ENCODE measurements around the gene SETBP1. TPM values are rescaled to one million over a fixed set of nuclear protein-coding genes. Genes with fewer than 3 reads are reported as not detected.

Gene SETBP1
- polyA plus RNA-seq, 3 donors from 2014 or later, result 1.2 to 4.3 TPM; not detected in 1

DNA sequence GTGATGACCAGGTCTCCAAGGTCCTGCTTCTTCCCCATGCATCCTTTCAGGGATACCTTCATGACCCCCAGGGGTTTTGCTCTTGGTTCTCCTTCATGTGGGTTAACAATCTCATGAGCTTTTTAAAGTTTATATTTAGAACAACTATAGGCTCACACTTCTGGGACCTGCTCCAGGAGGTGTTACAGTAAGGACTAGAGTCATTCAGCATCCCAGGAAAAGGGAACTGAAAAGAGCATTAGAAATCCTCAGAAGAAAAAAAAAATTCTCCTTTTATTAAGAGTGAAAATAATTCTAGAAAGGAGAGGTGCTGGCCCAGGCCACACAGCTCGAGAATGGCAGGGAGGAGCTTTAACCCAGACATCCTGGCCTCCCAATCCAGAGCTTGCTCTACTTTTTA, 66.5 kb downstream of the SETBP1 start:
- Mint-ChIP-seq H3K4me3 (no peak overlapping the region), H3K36me3 (peaks cover 0 to 14% (median 8%) of the 10 kb centered on the region in 3 donors), H3K27ac (no peak overlapping the region), H3K4me1 (peaks cover 8 to 43% of the 10 kb centered on the region in 2 donors), H3K9me3 (no peaks in the 10 kb centered on the region), H3K27me3 (ENCODE audit: low read depth in 3 of 3) (peaks cover 0 to 2% (median 2%) of the 10 kb centered on the region in 3 donors)
- DNase-seq, result no peak

DNA sequence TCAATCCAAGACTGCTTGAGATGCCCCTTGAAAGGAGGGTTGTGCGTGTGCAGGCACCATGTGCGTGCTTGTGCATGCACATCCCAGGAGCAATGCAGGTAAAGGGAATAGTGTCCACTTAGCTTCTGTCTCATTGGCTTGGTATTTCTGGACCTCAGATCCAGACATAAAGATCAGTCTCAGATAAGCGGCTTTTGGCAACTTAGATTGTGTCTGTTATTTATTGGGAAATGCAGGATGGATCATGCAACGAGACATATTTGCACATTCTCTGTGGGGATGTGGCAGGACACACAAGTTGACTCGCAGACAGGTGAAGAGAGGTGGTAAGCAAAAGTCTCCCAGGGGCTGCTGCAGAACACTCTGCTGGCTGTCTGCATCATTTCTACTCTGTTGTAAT, 67.9 kb downstream of the SETBP1 start:
- Mint-ChIP-seq H3K27me3 (ENCODE audit: low read depth in 3 of 3) (peaks cover 0 to 2% (median 2%) of the 10 kb centered on the region in 3 donors), H3K9me3 (no peaks in the 10 kb centered on the region), H3K27ac (no peak overlapping the region), H3K36me3 (peaks cover 0 to 14% (median 14%) of the 10 kb centered on the region in 3 donors), H3K4me3 (no peak overlapping the region), H3K4me1 (peaks cover 8 to 43% of the 10 kb centered on the region in 2 donors)
- no peak for DNase-seq

DNA sequence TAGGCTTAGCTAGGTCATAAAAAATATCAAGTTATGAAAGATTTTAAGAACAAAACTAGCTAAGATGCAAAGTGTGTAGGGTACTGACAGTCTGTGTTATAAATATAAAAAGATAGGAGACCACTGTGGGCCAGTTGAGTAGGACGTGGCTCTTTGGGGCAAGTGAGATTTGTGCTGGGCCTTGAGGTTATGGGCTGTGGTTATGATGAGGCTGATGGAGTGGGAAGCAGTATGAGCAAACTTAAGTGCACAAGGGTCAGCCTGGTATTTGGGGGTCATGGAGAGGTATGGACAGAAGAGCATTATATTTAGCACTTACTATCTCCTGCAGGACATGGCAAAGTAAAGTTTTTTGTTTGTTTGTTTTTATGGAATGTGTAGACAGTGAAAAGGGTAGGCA, 70.1 kb downstream of the SETBP1 start:
- Mint-ChIP-seq H3K36me3 (peaks cover 0 to 14% (median 14%) of the 10 kb centered on the region in 3 donors), H3K4me3 (no peak overlapping the region), H3K27ac (peak overlapping the region in 2 of 6 donors; percentile 2 to 11), H3K9me3 (no peaks in the 10 kb centered on the region), H3K4me1 (peaks cover 8 to 35% of the 10 kb centered on the region in 2 donors), H3K27me3 (ENCODE audit: low read depth in 3 of 3) (peaks cover 0 to 2% (median 0%) of the 10 kb centered on the region in 3 donors)
- DNase-seq, result no peak

DNA sequence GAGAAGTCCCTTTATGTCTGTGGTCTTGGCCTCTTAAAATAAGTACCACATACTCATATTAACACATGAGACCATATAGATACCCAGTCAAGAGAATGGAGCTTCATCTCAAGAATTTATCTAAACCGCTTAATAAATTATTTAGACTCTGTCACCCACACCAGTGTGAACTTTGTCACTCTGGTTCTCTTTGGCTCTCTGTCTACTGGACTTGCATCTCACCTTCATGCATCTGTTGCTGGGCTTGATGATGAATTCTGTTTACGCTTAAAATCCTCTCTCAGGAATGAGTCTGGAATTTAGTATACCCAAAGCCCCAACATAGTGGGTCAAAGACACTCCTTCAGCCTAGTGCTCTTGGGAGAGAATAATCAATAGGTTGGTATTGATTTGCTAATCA, 73.9 kb downstream of the SETBP1 start:
- H3K27me3 Mint-ChIP-seq (ENCODE audit: low read depth in 3 of 3), result peaks cover 0 to 3% (median 2%) of the 10 kb centered on the region in 3 donors
- no peaks in the 10 kb centered on the region for H3K9me3 Mint-ChIP-seq
- H3K4me3 Mint-ChIP-seq, result no peak overlapping the region
- no peak for DNase-seq
- no peak overlapping the region for H3K27ac Mint-ChIP-seq
- H3K4me1 Mint-ChIP-seq, result peaks cover 21 to 42% of the 10 kb centered on the region in 2 donors
- H3K36me3 Mint-ChIP-seq, result peaks cover 6 to 13% (median 7%) of the 10 kb centered on the region in 3 donors

DNA sequence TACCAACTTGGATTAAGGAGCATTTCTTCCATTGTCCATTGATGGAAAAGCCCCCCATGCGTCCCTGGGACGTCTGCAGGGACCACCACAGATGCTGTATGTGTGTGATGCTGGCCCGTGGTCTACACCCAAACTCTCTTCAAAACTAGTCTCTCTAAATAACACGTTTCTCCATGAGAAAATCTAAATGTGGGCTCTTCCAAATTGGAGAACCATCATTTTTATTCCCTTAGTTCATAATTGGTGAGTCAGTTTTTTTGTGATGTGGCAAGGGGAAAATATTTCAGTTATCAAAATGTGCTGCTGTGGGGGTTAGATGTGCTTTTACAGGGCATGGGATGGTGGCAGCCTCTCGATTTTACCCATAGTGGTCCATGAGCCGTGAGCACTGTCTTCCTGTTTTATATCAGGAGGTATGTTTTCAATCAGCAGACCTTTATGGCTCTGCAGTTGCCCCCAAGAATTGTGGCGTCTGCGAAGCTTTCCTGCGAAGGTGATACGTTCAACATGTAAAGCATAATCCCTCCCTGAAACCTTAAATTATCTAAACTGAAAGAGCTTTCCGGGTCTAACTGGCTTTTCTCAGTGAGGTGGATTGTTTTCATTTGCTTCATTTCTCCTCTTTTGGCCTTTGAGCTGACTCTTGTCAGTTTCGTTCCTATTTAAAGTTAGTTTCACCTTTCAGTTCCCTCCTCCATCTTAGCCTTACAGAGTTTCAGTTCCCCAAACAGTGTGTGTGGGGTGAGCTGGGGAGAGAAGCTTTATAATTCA, 78.4 kb downstream of the SETBP1 start:
- Mint-ChIP-seq H3K4me3 (peak overlapping the region; percentile 60 to 95 (median 78)), H3K36me3 (peaks cover 0 to 16% (median 6%) of the 10 kb centered on the region in 3 donors), H3K27me3 (ENCODE audit: low read depth in 3 of 3) (peaks cover 0 to 3% (median 2%) of the 10 kb centered on the region in 3 donors), H3K27ac (peak overlapping the region; percentile 83 to 98 (median 93)), H3K9me3 (no peaks in the 10 kb centered on the region), H3K4me1 (peaks cover 24 to 32% of the 10 kb centered on the region in 2 donors)
- peak; percentile 40 to 49 (median 46) for DNase-seq

DNA sequence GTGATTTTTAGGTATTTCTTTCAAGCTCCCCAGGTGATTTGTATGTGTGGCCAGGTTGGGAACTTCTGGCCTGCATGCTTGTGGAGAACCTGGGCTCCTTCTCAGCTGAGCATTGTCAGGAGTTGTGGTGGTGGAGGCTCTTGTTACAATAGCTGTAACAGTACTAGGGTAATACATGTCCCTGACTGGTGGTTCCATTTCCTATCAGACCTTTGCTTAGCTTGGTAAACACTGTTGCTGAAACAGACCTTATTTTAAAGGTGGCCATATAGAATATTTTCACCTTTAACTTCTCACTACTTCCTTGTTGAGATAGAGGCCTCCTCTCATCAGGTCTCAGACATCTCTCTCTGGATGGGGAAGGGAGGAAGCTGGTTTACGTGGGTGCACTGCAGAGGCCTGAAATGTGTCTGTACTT, 79.2 kb downstream of the SETBP1 start:
- Mint-ChIP-seq H3K4me3 (peak overlapping the region; percentile 60 to 95 (median 78)), H3K27ac (peak overlapping the region; percentile 83 to 98 (median 93)), H3K27me3 (ENCODE audit: low read depth in 3 of 3) (peaks cover 0 to 3% (median 2%) of the 10 kb centered on the region in 3 donors), H3K4me1 (peaks cover 24 to 32% of the 10 kb centered on the region in 2 donors), H3K36me3 (peaks cover 4 to 18% (median 7%) of the 10 kb centered on the region in 3 donors), H3K9me3 (no peaks in the 10 kb centered on the region)
- peak; percentile 6 to 21 (median 10) for DNase-seq

DNA sequence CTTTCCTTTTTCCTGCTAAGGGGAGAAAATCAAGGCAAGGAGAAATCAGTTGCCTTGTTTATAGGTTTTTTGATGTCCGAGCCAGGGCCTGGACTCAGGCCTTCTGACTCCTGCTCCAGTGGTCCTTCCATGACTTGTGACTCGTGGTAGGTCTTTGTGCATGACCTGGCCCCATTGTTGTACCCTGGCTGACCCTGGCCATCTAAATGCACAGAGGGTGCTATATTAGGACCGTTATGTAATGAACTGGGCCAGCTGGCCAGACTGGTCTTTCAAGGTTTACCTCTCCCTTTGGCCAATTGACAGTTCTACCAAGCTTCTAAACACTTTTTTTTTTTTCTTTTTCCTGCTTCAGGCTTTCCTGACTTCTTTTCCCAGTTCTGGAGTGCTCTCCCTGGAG, 81.1 kb downstream of the SETBP1 start:
- peaks cover 24 to 32% of the 10 kb centered on the region in 2 donors for H3K4me1 Mint-ChIP-seq
- H3K4me3 Mint-ChIP-seq, result no peak overlapping the region
- peak overlapping the region in 1 of 6 donors; percentile 51 for H3K27ac Mint-ChIP-seq
- H3K9me3 Mint-ChIP-seq, result no peaks in the 10 kb centered on the region
- no peak for DNase-seq
- peaks cover 7 to 14% (median 11%) of the 10 kb centered on the region in 3 donors for H3K36me3 Mint-ChIP-seq
- peaks cover 1 to 4% (median 2%) of the 10 kb centered on the region in 3 donors for H3K27me3 Mint-ChIP-seq (ENCODE audit: low read depth in 3 of 3)

DNA sequence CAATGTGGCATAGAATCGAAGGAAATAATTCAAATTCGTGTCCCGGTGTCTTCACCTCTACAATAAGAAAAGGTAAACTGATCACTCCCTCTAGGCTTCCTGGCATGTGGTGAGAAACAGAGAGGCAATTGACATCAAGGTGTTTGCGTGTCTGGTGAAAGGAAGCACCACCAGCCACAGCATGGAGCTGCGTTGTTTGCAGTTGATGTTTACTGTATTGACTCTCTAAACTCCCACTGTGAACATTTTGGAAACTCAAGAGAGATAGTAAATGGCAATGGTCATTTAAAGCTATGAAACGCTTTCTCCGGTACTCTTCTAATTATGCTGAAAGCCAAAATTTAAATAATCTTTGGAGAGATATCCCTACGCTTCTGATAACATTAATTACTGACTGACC, 82.6 kb downstream of the SETBP1 start:
- Mint-ChIP-seq H3K4me3 (no peak overlapping the region), H3K27ac (peak overlapping the region in 1 of 6 donors; percentile 1), H3K27me3 (ENCODE audit: low read depth in 3 of 3) (peaks cover 0 to 4% (median 1%) of the 10 kb centered on the region in 3 donors), H3K9me3 (no peaks in the 10 kb centered on the region), H3K36me3 (peaks cover 7 to 14% (median 11%) of the 10 kb centered on the region in 3 donors), H3K4me1 (peaks cover 22% of the 10 kb centered on the region in 2 donors)
- no peak for DNase-seq

DNA sequence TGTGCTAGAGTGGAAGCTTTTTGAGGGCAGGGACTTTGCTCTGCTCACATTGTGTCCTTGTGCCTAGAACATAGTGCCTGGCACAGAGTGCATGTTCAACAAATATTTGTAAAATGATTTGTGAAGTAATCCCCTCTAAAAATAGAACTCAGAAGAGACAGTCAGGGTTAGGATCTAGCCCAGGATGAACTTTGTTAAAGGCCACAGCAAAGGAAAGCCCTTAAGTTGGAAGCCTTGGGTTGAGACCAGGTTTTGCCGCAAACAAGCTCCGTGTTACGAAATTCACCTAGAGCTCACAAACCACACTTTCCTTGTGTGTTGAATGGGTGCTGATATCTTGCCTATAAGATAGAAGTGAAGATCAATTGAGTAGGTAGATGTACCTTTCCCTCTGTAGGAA, 84.2 kb downstream of the SETBP1 start:
- Mint-ChIP-seq H3K27me3 (ENCODE audit: low read depth in 3 of 3) (peaks cover 0 to 4% (median 1%) of the 10 kb centered on the region in 3 donors), H3K36me3 (peaks cover 5 to 22% (median 7%) of the 10 kb centered on the region in 3 donors), H3K4me1 (peaks cover 9 to 22% of the 10 kb centered on the region in 2 donors), H3K27ac (no peak overlapping the region), H3K9me3 (no peaks in the 10 kb centered on the region), H3K4me3 (no peak overlapping the region)
- DNase-seq, result no peak

DNA sequence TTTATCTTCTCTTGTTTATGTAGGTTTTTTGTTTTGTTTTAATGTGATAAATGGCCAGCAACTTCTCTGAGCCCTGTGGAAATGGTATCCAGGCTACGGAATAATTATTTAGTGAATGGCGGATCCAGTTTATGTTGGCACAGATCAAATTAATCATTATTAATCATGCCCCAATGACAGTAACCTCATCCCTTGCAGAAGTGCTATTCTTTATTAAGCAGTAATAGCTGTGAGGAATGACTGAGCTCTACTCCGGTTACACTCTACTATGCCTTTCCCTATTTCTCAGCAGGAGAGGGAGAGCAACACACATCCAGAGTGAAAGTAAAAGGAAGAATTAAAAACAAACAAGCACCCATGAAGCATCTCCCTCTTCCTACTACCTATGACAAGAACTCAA, 84.8 kb downstream of the SETBP1 start:
- DNase-seq, result no peak
- Mint-ChIP-seq H3K27me3 (ENCODE audit: low read depth in 3 of 3) (peaks cover 0 to 4% (median 1%) of the 10 kb centered on the region in 3 donors), H3K4me1 (peaks cover 5 to 17% of the 10 kb centered on the region in 2 donors), H3K27ac (no peak overlapping the region), H3K36me3 (peaks cover 5 to 22% (median 7%) of the 10 kb centered on the region in 3 donors), H3K9me3 (no peaks in the 10 kb centered on the region), H3K4me3 (no peak overlapping the region)

DNA sequence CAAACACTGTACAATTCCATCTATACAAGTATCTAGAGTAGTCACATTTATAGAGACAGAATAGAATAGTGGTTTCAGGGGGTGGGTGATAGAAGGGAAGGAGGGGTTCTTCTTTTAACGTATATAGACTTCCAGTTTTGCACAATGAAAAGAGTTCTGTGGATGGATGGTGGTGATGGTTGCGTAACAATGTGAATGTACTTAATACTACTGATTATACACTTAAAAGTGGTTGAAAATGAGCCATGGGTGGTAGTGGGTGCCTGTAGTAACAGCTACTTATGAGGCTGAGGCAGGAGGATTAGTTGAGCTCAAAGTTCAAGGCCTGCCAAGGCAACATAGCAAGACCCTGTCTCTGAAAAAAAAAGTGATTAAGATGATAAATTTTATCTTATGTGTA, 85.8 kb downstream of the SETBP1 start:
- H3K9me3 Mint-ChIP-seq, result no peaks in the 10 kb centered on the region
- peak overlapping the region in 1 of 6 donors; percentile 17 for H3K27ac Mint-ChIP-seq
- H3K36me3 Mint-ChIP-seq, result peaks cover 5 to 22% (median 7%) of the 10 kb centered on the region in 3 donors
- H3K4me3 Mint-ChIP-seq, result no peak overlapping the region
- no peak for DNase-seq
- H3K27me3 Mint-ChIP-seq (ENCODE audit: low read depth in 3 of 3), result peaks cover 0 to 4% (median 1%) of the 10 kb centered on the region in 3 donors
- H3K4me1 Mint-ChIP-seq, result peaks cover 3 to 14% of the 10 kb centered on the region in 2 donors

DNA sequence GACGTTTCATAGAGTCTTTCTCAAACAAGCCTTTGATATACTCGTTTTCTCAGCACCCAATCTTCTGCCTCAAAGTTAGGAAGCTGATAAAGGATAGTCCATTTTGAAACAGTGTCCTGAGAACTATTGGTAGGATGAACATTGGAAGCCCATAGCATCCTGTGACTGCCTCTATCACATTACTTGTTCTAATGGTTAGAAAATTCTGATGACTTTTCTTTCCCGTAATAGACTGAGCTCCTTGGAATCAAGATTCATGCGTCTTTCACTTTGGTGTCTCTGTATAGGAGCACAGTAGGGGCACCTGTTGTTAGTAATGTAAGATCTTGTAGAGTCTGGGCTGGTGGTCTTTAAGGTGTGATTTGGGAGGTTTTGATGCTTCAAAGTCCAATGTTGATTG, 87.1 kb downstream of the SETBP1 start:
- Mint-ChIP-seq H3K4me3 (no peak overlapping the region), H3K36me3 (peaks cover 5 to 17% (median 7%) of the 10 kb centered on the region in 3 donors), H3K27me3 (ENCODE audit: low read depth in 3 of 3) (peaks cover 0 to 4% (median 1%) of the 10 kb centered on the region in 3 donors), H3K9me3 (no peaks in the 10 kb centered on the region), H3K27ac (no peak overlapping the region), H3K4me1 (peaks cover 3 to 14% of the 10 kb centered on the region in 2 donors)
- no peak for DNase-seq

DNA sequence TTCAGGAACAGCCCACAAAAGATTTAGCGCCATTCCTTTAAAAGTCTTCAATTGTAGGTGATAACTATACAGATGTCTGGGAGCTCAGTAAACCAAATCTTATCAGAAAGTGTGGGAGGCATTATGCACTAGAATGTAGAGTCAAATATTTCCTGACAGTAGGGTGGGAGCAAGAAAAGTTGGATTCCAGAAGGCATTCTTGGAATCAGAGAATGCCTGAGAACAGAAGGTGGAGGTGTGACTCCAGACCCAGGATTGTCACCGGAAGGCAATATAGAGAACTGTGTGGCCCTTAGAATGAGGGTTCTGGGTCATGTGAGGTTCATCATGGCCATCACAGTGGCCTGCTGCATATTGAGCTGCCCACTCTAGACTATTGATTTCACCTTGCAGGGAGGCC, 90.0 kb downstream of the SETBP1 start:
- Mint-ChIP-seq H3K4me3 (no peak overlapping the region), H3K4me1 (peaks cover 6 to 26% of the 10 kb centered on the region in 2 donors), H3K36me3 (peaks cover 0 to 8% (median 0%) of the 10 kb centered on the region in 3 donors), H3K27me3 (ENCODE audit: low read depth in 3 of 3) (peaks cover 0 to 5% (median 4%) of the 10 kb centered on the region in 3 donors), H3K27ac (no peak overlapping the region), H3K9me3 (no peaks in the 10 kb centered on the region)
- DNase-seq, result no peak

DNA sequence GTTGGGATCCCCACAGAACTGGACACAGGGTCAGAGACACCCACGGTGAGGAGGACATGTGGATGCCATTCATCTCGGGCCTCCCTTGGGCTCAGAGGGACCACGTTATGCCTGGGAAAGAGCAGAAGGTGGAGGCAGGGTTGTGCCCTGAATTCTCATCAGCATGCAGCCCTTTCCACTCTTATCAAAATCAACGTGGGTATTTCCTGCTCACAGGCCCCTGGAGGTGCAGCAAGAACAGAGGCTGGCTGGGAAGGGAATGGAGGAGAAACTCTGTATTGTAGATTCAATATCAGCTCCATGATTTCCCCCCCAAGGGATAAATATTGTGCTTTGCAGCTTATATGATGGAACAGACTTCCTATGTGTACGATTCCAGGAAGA, 90.9 kb downstream of the SETBP1 start:
- Mint-ChIP-seq H3K36me3 (peaks cover 0 to 8% (median 0%) of the 10 kb centered on the region in 3 donors), H3K4me1 (peaks cover 6 to 26% of the 10 kb centered on the region in 2 donors), H3K9me3 (no peaks in the 10 kb centered on the region), H3K4me3 (no peak overlapping the region), H3K27ac (no peak overlapping the region), H3K27me3 (ENCODE audit: low read depth in 3 of 3) (peaks cover 0 to 5% (median under 1%) of the 10 kb centered on the region in 3 donors)
- DNase-seq, result no peak

Measured in immature natural killer cell (primary cell).